Left ventricle myocardium inferior (tissue), 1 donor: ENCODE results near the gene CUBN. TPM values are rescaled to one million over a fixed set of nuclear protein-coding genes. Genes with fewer than 3 reads are reported as not detected.

Experiments
- DNase-seq: peaks from one replicate; pipeline ENCODE4 v3.0.0-alpha.2; 2020
- H3K27ac ChIP-seq: fragments of 200-600 bp; replicated peaks from 2 replicates; pipeline ENCODE4 v1.8.0; 2021
- H3K27me3 ChIP-seq: fragments of 200-600 bp; 2 replicates; pipeline ENCODE4 v1.8.0; 2021; ENCODE audit warnings: low read depth
- H3K36me3 ChIP-seq: fragments of 200-600 bp; 2 replicates; pipeline ENCODE4 v1.8.0; 2021
- H3K4me1 ChIP-seq: fragments of 200-600 bp; 2 replicates; pipeline ENCODE4 v1.8.0; 2021
- H3K4me3 ChIP-seq: fragments of 200-600 bp; 2 replicates; pipeline ENCODE4 v1.8.0; 2021; ENCODE audit warnings: mild to moderate bottlenecking, moderate library complexity
- H3K9me3 ChIP-seq: fragments of 200-600 bp; replicated peaks from 2 replicates; pipeline ENCODE4 v1.8.0; 2021
- CTCF ChIP-seq: fragments of 200-600 bp; IDR thresholded peaks from 2 replicates; pipeline ENCODE4 v1.8.0; 2021; ENCODE audit warnings: antibody characterized with exemption, mild to moderate bottlenecking, borderline replicate concordance
- intact Hi-C: fragments of 100-400 bp; cut with micrococcal nuclease; formaldehyde crosslinking; loops from one replicate; pipeline ENCODE4 v1.11.0; 2022
- total RNA-seq: library from RNA; stranded (reverse); fragmentation: NEBNext Ultra II Directional; extraction: Animal tissue kit (Norgen Biotek cat#: 25700); gene quantifications from one replicate; pipeline ENCODE4 v1.2.1, GENCODE V29; 2021
- donor health status: DM: no; HTN: yes; CAD: no; lungs with severe emphysema.

CUBN gene
- total RNA-seq, 1 donor from 2014 or later, result 0.44 TPM

GRCh38 chr10:16915300-16915699 is 214.3 kb downstream of the CUBN start:
- no peak for DNase-seq
- no peaks in the 10 kb centered on the region for H3K36me3 ChIP-seq
- H3K27ac ChIP-seq, result no peak overlapping the region
- H3K4me3 ChIP-seq, result no peak overlapping the region
- H3K9me3 ChIP-seq, result no peaks in the 10 kb centered on the region
- intact Hi-C loops, result no loop called here
- H3K27me3 ChIP-seq, result no peaks in the 10 kb centered on the region
- no peak for TF ChIP-seq CTCF
- H3K4me1 ChIP-seq, result peaks cover 6% of the 10 kb centered on the region

- intact Hi-C loops, result no loop called here
- TF ChIP-seq CTCF, result no peak
Observed at GRCh38 chr10:16913266-16913665, 216.3 kb downstream of the CUBN start.

GRCh38 chr10:16910793-16911164 is 218.8 kb downstream of the CUBN start:
- H3K4me3 ChIP-seq, result no peak overlapping the region
- H3K27me3 ChIP-seq, result no peaks in the 10 kb centered on the region
- no peak for DNase-seq
- no peaks in the 10 kb centered on the region for H3K36me3 ChIP-seq
- intact Hi-C loops, result no loop called here
- H3K27ac ChIP-seq, result no peak overlapping the region
- no peaks in the 10 kb centered on the region for H3K4me1 ChIP-seq
- H3K9me3 ChIP-seq, result no peaks in the 10 kb centered on the region
- TF ChIP-seq CTCF, result no peak

More at GRCh38 chr10:16913266-16913665, 216.3 kb downstream of the CUBN start:
- no peak overlapping the region for H3K4me3 ChIP-seq
- no peaks in the 10 kb centered on the region for H3K27me3 ChIP-seq
- no peaks in the 10 kb centered on the region for H3K36me3 ChIP-seq
- no peak for DNase-seq
- no peaks in the 10 kb centered on the region for H3K4me1 ChIP-seq
- H3K9me3 ChIP-seq, result no peaks in the 10 kb centered on the region
- H3K27ac ChIP-seq, result no peak overlapping the region

- intact Hi-C loops, result no loop called here
- no peak overlapping the region for H3K4me3 ChIP-seq
- no peaks in the 10 kb centered on the region for H3K36me3 ChIP-seq
- no peak for TF ChIP-seq CTCF
- H3K27me3 ChIP-seq, result no peaks in the 10 kb centered on the region
- no peak for DNase-seq
- H3K27ac ChIP-seq, result no peak overlapping the region
- no peaks in the 10 kb centered on the region for H3K4me1 ChIP-seq
- no peaks in the 10 kb centered on the region for H3K9me3 ChIP-seq
Observed at GRCh38 chr10:16909961-16910792, 219.4 kb downstream of the CUBN start.

GRCh38 chr10:16909271-16909767 is 220.3 kb downstream of the CUBN start:
- intact Hi-C loops, result no loop called here
- H3K27me3 ChIP-seq, result no peaks in the 10 kb centered on the region
- H3K36me3 ChIP-seq, result no peaks in the 10 kb centered on the region
- H3K4me1 ChIP-seq, result no peaks in the 10 kb centered on the region
- H3K4me3 ChIP-seq, result no peak overlapping the region
- H3K9me3 ChIP-seq, result no peaks in the 10 kb centered on the region
- no peak overlapping the region for H3K27ac ChIP-seq
- DNase-seq, result no peak
- no peak for TF ChIP-seq CTCF
